Lower lobe of right lung (tissue), 2 donors: ENCODE measurements around the gene TBK1. TPM values are rescaled to one million over a fixed set of nuclear protein-coding genes. Genes with fewer than 3 reads are reported as not detected.

Experiments used
- ATAC-seq, 2 donors: fragments of 200-7000 bp; cut with Tn5 transposase; one replicate each; pipeline ENCODE4 v1.9.1; 2020 to 2022; ENCODE audit warnings: mild to moderate bottlenecking in 2 of 2, moderate library complexity in 2 of 2
- DNase-seq: peaks from one replicate; pipeline ENCODE4 v3.0.0-alpha.2; 2020
- H3K27ac ChIP-seq: fragments of 200-600 bp; one replicate; pipeline ENCODE4 v1.8.0; 2022
- H3K27me3 ChIP-seq: fragments of 200-600 bp; one replicate; pipeline ENCODE4 v1.8.0; 2022; ENCODE audit warnings: low read depth
- H3K36me3 ChIP-seq: fragments of 200-600 bp; one replicate; pipeline ENCODE4 v1.8.0; 2022; ENCODE audit warnings: mild to moderate bottlenecking
- H3K4me1 ChIP-seq: fragments of 200-600 bp; one replicate; pipeline ENCODE4 v1.8.0; 2022
- H3K4me3 ChIP-seq: fragments of 200-600 bp; one replicate; pipeline ENCODE4 v1.8.0; 2022; ENCODE audit warnings: mild to moderate bottlenecking
- H3K9me3 ChIP-seq: fragments of 200-600 bp; one replicate; pipeline ENCODE4 v1.8.0; 2022
- intact Hi-C: fragments of 100-400 bp; cut with DNase I; formaldehyde crosslinking; loops from one replicate; pipeline ENCODE4 v1.11.0; 2022
- total RNA-seq: library from RNA; stranded (reverse); fragmentation: NEBNext Ultra II Directional; extraction: Animal tissue kit (Norgen Biotek cat#: 25700); gene quantifications from one replicate; pipeline ENCODE4 v1.2.1, GENCODE V29; 2021
- TF ChIP-seq, protein P1 (sequence below): fragments of 200-600 bp; IDR thresholded peaks from one replicate; pipeline ENCODE4 v1.8.0; 2022; ENCODE audit warnings: antibody characterized with exemption, mild to moderate bottlenecking
- donor health status: DM: no; HTN: yes; CAD: no; lungs with severe emphysema.

The TBK1 gene
- total RNA-seq, 1 donor from 2014 or later, result 25.0 TPM

DNA sequence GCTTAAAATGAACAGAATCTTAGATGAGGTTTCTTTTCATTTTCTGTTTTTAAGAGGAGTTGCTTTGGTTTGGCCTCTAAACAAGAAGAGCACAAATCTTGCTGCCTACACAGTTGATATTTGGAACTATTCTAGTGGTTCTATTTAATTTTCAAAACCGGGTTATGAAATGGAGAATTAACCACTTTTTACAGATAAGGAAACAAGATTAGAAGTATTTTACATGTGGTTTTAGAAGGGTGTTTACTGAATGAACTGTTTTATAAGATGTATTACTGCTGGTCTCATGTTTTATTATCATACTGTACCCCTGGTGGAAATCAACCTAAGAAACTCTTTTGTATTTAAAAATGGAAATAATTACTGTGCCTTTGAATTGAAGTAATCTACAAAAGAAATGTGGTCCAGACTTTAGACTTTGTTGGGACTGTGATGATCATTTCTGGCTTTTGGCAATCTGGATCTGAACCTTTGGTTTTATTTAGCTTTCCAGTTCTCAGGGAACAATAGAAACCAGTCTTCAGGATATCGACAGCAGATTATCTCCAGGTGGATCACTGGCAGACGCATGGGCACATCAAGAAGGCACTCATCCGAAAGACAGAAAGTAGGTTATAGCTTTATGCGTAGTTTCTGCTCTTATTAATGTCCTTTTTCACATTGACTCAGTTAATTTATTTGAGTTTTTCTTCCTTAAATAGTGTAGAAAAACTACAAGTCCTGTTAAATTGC lies 43.2 kb downstream of the TBK1 start:
- DNase-seq (no peak), ATAC-seq (no peak)
- intact Hi-C loops, result no loop called here
- Histone ChIP-seq H3K36me3 (peaks cover 99% of the 10 kb centered on the region), H3K9me3 (no peaks in the 10 kb centered on the region), H3K4me3 (no peak overlapping the region), H3K27me3 (no peaks in the 10 kb centered on the region), H3K4me1 (no peaks in the 10 kb centered on the region), H3K27ac (no peak overlapping the region)
- TF ChIP-seq, protein P1, sequence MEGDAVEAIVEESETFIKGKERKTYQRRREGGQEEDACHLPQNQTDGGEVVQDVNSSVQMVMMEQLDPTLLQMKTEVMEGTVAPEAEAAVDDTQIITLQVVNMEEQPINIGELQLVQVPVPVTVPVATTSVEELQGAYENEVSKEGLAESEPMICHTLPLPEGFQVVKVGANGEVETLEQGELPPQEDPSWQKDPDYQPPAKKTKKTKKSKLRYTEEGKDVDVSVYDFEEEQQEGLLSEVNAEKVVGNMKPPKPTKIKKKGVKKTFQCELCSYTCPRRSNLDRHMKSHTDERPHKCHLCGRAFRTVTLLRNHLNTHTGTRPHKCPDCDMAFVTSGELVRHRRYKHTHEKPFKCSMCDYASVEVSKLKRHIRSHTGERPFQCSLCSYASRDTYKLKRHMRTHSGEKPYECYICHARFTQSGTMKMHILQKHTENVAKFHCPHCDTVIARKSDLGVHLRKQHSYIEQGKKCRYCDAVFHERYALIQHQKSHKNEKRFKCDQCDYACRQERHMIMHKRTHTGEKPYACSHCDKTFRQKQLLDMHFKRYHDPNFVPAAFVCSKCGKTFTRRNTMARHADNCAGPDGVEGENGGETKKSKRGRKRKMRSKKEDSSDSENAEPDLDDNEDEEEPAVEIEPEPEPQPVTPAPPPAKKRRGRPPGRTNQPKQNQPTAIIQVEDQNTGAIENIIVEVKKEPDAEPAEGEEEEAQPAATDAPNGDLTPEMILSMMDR, result no peak

DNA sequence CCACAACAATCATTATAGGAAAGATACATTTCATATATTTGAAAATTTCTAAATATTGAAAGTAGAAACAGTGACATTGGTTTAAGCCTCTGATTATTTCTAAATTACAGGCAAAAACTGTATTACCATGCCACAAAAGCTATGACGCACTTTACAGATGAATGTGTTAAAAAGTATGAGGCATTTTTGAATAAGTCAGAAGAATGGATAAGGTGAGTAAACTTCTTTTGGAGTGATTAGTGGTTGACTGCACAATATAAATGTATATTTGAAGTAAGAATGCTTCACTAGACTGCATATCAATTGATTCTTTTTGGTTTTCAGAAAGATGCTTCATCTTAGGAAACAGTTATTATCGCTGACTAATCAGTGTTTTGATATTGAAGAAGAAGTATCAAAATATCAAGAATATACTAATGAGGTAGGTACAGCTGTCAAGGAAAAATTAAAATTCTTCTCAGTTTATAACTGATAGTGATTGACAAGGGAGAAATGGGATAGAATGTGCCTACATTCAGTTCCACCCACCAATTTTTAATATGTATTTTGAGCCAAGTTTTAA lies 45.0 kb downstream of the TBK1 start:
- H3K36me3 ChIP-seq, result peaks cover 98% of the 10 kb centered on the region

DNA sequence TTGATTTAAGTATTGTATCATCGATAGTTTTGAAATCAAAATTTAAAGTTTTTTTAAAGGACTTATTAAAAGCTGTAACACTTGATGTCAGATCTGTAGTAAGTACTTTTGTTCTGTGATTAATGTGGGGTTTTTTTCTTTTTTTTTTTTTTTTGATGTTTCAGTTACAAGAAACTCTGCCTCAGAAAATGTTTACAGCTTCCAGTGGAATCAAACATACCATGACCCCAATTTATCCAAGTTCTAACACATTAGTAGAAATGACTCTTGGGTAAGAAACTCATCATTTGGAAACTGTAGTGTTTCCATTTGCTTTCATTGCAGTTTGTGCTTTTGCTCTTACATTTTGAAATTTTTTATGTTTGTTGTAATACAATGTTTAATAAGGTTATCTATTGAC lies 45.6 kb downstream of the TBK1 start:
- Histone ChIP-seq H3K4me1 (no peaks in the 10 kb centered on the region), H3K36me3 (peaks cover 92% of the 10 kb centered on the region), H3K4me3 (no peak overlapping the region), H3K27me3 (no peaks in the 10 kb centered on the region), H3K9me3 (no peaks in the 10 kb centered on the region), H3K27ac (no peak overlapping the region)
- intact Hi-C loops, result no loop called here
- ATAC-seq (no peak), DNase-seq (no peak)
- TF ChIP-seq, protein P1, result no peak

More for the DNA sequence above, 45.0 kb downstream of the TBK1 start:
- DNase-seq, result no peak
- intact Hi-C loops, result no loop called here
- Histone ChIP-seq H3K9me3 (no peaks in the 10 kb centered on the region), H3K4me1 (no peaks in the 10 kb centered on the region), H3K27me3 (no peaks in the 10 kb centered on the region), H3K27ac (no peak overlapping the region), H3K4me3 (no peak overlapping the region)
- ATAC-seq, result no peak
- TF ChIP-seq, protein P1, result no peak

DNA sequence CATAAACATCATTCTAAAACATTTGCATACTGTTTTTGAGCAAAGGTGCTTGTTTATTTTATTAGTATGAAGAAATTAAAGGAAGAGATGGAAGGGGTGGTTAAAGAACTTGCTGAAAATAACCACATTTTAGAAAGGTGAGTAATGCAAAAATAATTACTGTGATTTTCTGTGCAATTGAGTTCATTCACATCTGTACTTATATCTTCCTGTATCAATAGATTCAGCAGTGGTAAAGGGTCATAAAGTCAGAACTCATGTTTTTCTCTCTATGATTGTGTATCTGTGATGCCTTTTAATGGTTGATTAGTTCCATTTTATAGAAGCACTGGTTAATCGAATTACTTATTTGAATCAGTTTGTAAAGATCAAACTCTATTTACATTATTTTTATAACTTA lies 46.0 kb downstream of the TBK1 start:
- no peak overlapping the region for H3K4me3 ChIP-seq
- no peaks in the 10 kb centered on the region for H3K4me1 ChIP-seq
- intact Hi-C loops, result no loop called here
- H3K9me3 ChIP-seq, result no peaks in the 10 kb centered on the region
- TF ChIP-seq, protein P1, result no peak
- no peak for ATAC-seq
- no peak for DNase-seq
- no peaks in the 10 kb centered on the region for H3K27me3 ChIP-seq
- no peak overlapping the region for H3K27ac ChIP-seq
- H3K36me3 ChIP-seq, result peaks cover 89% of the 10 kb centered on the region

DNA sequence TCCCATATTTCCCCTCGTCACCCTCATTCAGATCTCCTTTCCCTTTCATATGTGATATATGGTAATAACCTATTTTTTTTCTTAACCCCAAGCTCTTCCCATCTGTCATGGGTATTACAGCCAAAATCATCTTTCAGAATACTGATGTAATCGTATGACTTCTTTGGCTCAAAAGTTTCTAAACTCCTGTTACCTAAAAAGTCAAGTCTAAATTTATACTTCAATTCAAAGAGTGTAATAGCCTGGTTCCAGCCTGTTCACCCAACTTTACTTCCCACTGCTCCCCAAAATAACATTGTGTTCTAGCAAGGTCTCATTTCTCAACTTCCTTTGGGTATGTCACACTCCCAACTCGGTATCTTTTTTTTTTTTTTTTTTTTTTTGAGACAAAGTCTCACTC lies 48.5 kb downstream of the TBK1 start:
- Histone ChIP-seq H3K36me3 (peaks cover 64% of the 10 kb centered on the region), H3K27me3 (no peaks in the 10 kb centered on the region), H3K9me3 (no peaks in the 10 kb centered on the region), H3K27ac (no peak overlapping the region), H3K4me3 (no peak overlapping the region), H3K4me1 (no peaks in the 10 kb centered on the region)
- TF ChIP-seq, protein P1, result no peak
- intact Hi-C loops, result no loop called here
- ATAC-seq (peak; percentile 67 to 68), DNase-seq (no peak)
